GM12864 (cell line): ENCODE results near the gene HMGCR.

ENCODE experiments used
- DNase-seq: peaks from one replicate; pipeline ENCODE4 v3.0.0-alpha.2; 2011; ENCODE audit warnings: low read depth
- H3K4me3 ChIP-seq: 2 replicates; pipeline ENCODE4 v1.5.1; 2011; ENCODE audit warnings: mild to moderate bottlenecking, low read depth, low read length, control low read depth
- CTCF ChIP-seq: IDR thresholded peaks from 2 replicates; pipeline ENCODE4 v1.5.1; 2011; ENCODE audit warnings: low read depth, mild to moderate bottlenecking, moderate library complexity, low read length, control low read depth, inconsistent platforms; ENCODE audit errors: missing control alignments

HMGCR gene

GRCh38 chr5:75381456-75381855 lies 44.4 kb downstream of the HMGCR start:
- TF ChIP-seq CTCF: no peak
- H3K4me3 ChIP-seq: no peak overlapping the region
- DNase-seq: no peak

- no peak for DNase-seq
- TF ChIP-seq CTCF: no peak
- no peak overlapping the region for H3K4me3 ChIP-seq
These were observed 47.2 kb downstream of the HMGCR start for GRCh38 chr5:75384218-75384617.

GRCh38 chr5:75387806-75388205 lies 50.8 kb downstream of the HMGCR start:
- DNase-seq: no peak
- no peak overlapping the region for H3K4me3 ChIP-seq
- no peak for TF ChIP-seq CTCF

GRCh38 chr5:75389430-75389829 lies 52.4 kb downstream of the HMGCR start:
- H3K4me3 ChIP-seq: no peak overlapping the region
- no peak for DNase-seq
- TF ChIP-seq CTCF: no peak

GRCh38 chr5:75395277-75395676 lies 58.3 kb downstream of the HMGCR start:
- H3K4me3 ChIP-seq: no peak overlapping the region
- no peak for TF ChIP-seq CTCF
- no peak for DNase-seq

- no peak overlapping the region for H3K4me3 ChIP-seq
- no peak for DNase-seq
- TF ChIP-seq CTCF: no peak
These were observed 68.3 kb downstream of the HMGCR start for GRCh38 chr5:75405296-75405695.
